ENCODE results near the gene CPA1. TPM values are rescaled to one million over a fixed set of nuclear protein-coding genes. Genes with fewer than 3 reads are reported as not detected.

CPA1 gene
- total RNA-seq, 1 donor from 2014 or later: not detected

GRCh38 chr7:130358471-130358870 is 21.8 kb upstream of the CPA1 start:
- H3K4me3 ChIP-seq (ENCODE audit: low read depth, low read length): no peak overlapping the region
- no peak for TF ChIP-seq CTCF (IDR thresholded peaks at IDR 0.05; ENCODE audit: insufficient read depth, low read length, severe bottlenecking)
- no peaks in the 10 kb centered on the region for H3K27me3 ChIP-seq (ENCODE audit: control insufficient read depth, insufficient read depth, low read length)
- DNase-seq (ENCODE audit: low read depth): no peak
- no peaks in the 10 kb centered on the region for H3K36me3 ChIP-seq (ENCODE audit: control insufficient read depth, insufficient read depth, low read length)
- no peak for FAIRE-seq

- TF ChIP-seq CTCF (IDR thresholded peaks at IDR 0.05; ENCODE audit: insufficient read depth, low read length, severe bottlenecking): no peak
- Histone ChIP-seq H3K4me3 (ENCODE audit: low read depth, low read length) (no peak overlapping the region), H3K36me3 (ENCODE audit: control insufficient read depth, insufficient read depth, low read length) (no peaks in the 10 kb centered on the region), H3K27me3 (ENCODE audit: control insufficient read depth, insufficient read depth, low read length) (no peaks in the 10 kb centered on the region)
- FAIRE-seq: no peak
- DNase-seq (ENCODE audit: low read depth): peak; percentile 89
Measured at GRCh38 chr7:130359276-130359857, 20.9 kb upstream of the CPA1 start.

- DNase-seq (ENCODE audit: low read depth) (no peak), FAIRE-seq (no peak)
- no peak overlapping the region for H3K4me3 ChIP-seq (ENCODE audit: low read depth, low read length)
- no peaks in the 10 kb centered on the region for H3K36me3 ChIP-seq (ENCODE audit: control insufficient read depth, insufficient read depth, low read length)
- no peaks in the 10 kb centered on the region for H3K27me3 ChIP-seq (ENCODE audit: control insufficient read depth, insufficient read depth, low read length)
- no peak for TF ChIP-seq CTCF (IDR thresholded peaks at IDR 0.05; ENCODE audit: insufficient read depth, low read length, severe bottlenecking)
Measured at GRCh38 chr7:130360518-130360917, 19.8 kb upstream of the CPA1 start.

GRCh38 chr7:130361681-130362080 is 18.6 kb upstream of the CPA1 start:
- Histone ChIP-seq H3K27me3 (ENCODE audit: control insufficient read depth, insufficient read depth, low read length) (no peaks in the 10 kb centered on the region), H3K36me3 (ENCODE audit: control insufficient read depth, insufficient read depth, low read length) (no peaks in the 10 kb centered on the region), H3K4me3 (ENCODE audit: low read depth, low read length) (no peak overlapping the region)
- DNase-seq (ENCODE audit: low read depth) (no peak), FAIRE-seq (no peak)
- no peak for TF ChIP-seq CTCF (IDR thresholded peaks at IDR 0.05; ENCODE audit: insufficient read depth, low read length, severe bottlenecking)

GRCh38 chr7:130362251-130362816 is 18.0 kb upstream of the CPA1 start:
- DNase-seq (ENCODE audit: low read depth) (no peak), FAIRE-seq (no peak)
- Histone ChIP-seq H3K27me3 (ENCODE audit: control insufficient read depth, insufficient read depth, low read length) (no peaks in the 10 kb centered on the region), H3K4me3 (ENCODE audit: low read depth, low read length) (no peak overlapping the region), H3K36me3 (ENCODE audit: control insufficient read depth, insufficient read depth, low read length) (no peaks in the 10 kb centered on the region)
- TF ChIP-seq CTCF (IDR thresholded peaks at IDR 0.05; ENCODE audit: insufficient read depth, low read length, severe bottlenecking): no peak

All from bronchial epithelial cell (primary cell).